Sigmoid colon (tissue), 4 donors: ENCODE data around the gene ABCB8.

Experiments used
- CTCF ChIP-seq, 4 experiments: fragments of 450-650 bp in 3 of 4; fragments of 200-600 bp in 1 of 4; IDR thresholded peaks; one replicate each; pipeline ENCODE4 v1.5.1; 2016 to 2019; ENCODE audit warnings: antibody characterized with exemption in 4 of 4, mild to moderate bottlenecking in 3 of 4, moderate library complexity in 2 of 4
- EP300 ChIP-seq, 4 donors: sonication (generic); formaldehyde crosslinking; IDR thresholded peaks; one replicate each; pipeline ENCODE4 v1.6.1; 2017; ENCODE audit warnings: antibody characterized with exemption in 4 of 4
- POLR2A ChIP-seq, 2 donors: fragments of 450-650 bp; IDR thresholded peaks; one replicate each; pipeline ENCODE4 v1.6.1; 2016; ENCODE audit warnings: antibody characterized with exemption in 2 of 2, mild to moderate bottlenecking in 2 of 2, moderate library complexity in 2 of 2
- POLR2AphosphoS5 ChIP-seq, 4 donors: sonication (generic); formaldehyde crosslinking; IDR thresholded peaks; one replicate each; pipeline ENCODE4 v1.6.1; 2017; ENCODE audit warnings: antibody characterized with exemption in 4 of 4

DNA sequence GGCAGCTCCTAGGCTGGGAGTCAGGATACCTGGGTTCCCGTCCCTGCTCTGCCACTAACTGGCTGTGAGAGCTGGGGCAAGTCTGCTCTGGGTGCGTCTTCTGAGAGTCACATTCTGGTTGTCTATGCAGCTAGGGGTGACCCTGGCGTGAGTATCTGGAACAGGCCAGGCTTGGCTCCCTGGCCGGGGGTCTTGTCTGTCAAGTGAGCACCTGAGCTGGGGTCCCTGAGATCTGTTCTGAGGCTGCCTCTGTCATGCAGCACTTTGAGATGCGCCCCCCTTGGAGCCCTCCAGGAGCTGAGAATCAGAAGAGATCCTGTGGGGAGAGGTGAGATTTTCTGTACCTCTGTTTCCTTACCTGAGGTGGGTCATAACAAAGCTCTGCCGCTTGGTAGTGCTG is 65.5 kb downstream of the ABCB8 start:
- TF ChIP-seq POLR2A (IDR thresholded peaks at IDR 0.05) (no peak), CTCF (IDR thresholded peaks at IDR 0.05) (no peak), POLR2AphosphoS5 (IDR thresholded peaks at IDR 0.05) (no peak), EP300 (IDR thresholded peaks at IDR 0.05) (no peak)
